Measurements from ENCODE around the gene RBM10.

Gene RBM10

GRCh38 chrX:47222751-47223350, 77.8 kb downstream of the RBM10 start:
- no peak for DNase-seq

- no peak for DNase-seq
Measured at GRCh38 chrX:47223476-47224250, 78.6 kb downstream of the RBM10 start.

- no peak for DNase-seq
Measured at GRCh38 chrX:47224266-47224895, 79.4 kb downstream of the RBM10 start.

GRCh38 chrX:47224896-47225290, 79.9 kb downstream of the RBM10 start:
- no peak for DNase-seq

GRCh38 chrX:47226071-47226470, 81.0 kb downstream of the RBM10 start:
- no peak for DNase-seq

- no peak for DNase-seq
Measured at GRCh38 chrX:47226531-47227333, 81.7 kb downstream of the RBM10 start.

- no peak for DNase-seq
Measured at GRCh38 chrX:47227334-47227583, 82.2 kb downstream of the RBM10 start.

- DNase-seq: no peak
Measured at GRCh38 chrX:47228550-47229270, 83.7 kb downstream of the RBM10 start.

GRCh38 chrX:47229427-47229826, 84.4 kb downstream of the RBM10 start:
- no peak for DNase-seq

- DNase-seq: no peak
Measured at GRCh38 chrX:47230136-47230868, 85.3 kb downstream of the RBM10 start.

- DNase-seq: no peak
Measured at GRCh38 chrX:47231167-47231566, 86.1 kb downstream of the RBM10 start.

GRCh38 chrX:47232197-47232802, 87.3 kb downstream of the RBM10 start:
- no peak for DNase-seq

- peak; percentile 65 for DNase-seq
Measured at GRCh38 chrX:47232803-47233332, 87.8 kb downstream of the RBM10 start, which contains the start of gene USP11. USP11 (plus strand) TSS chrX:47233009; CDS start chrX:47233044, 35 bp downstream.

GRCh38 chrX:47233333-47234113, 88.5 kb downstream of the RBM10 start:
- peak; percentile 94 for DNase-seq

GRCh38 chrX:47234583-47234982, 89.6 kb downstream of the RBM10 start:
- no peak for DNase-seq

GRCh38 chrX:47235691-47236103, 90.7 kb downstream of the RBM10 start:
- no peak for DNase-seq
